ENCODE measurements around the gene PHACTR1. TPM values are rescaled to one million over a fixed set of nuclear protein-coding genes. Genes with fewer than 3 reads are reported as not detected.

The PHACTR1 gene
- total and polyA plus RNA-seq, 2 experiments from 2014 or later, result 0.65 to 3.2 TPM

- no peaks in the 10 kb centered on the region for H3K27me3 ChIP-seq (replicated peaks; ENCODE audit: insufficient read depth)
- TF ChIP-seq EZH2 (IDR thresholded peaks at IDR 0.05; ENCODE audit: insufficient read depth, poor library complexity, severe bottlenecking) (no peak), EZH2phosphoT487 (IDR thresholded peaks at IDR 0.05; ENCODE audit: insufficient read depth, low read depth) (no peak)
- in situ Hi-C loops (cut with MboI), result loop anchor here (25.0 kb wide), 1 partner anchor 208 kb away; no protein-coding TSS in a partner anchor
- no peaks in the 10 kb centered on the region for H4K20me1 ChIP-seq (ENCODE audit: insufficient read depth)
- H2AFZ ChIP-seq, result peak overlapping the region; percentile 99
- H3K9me2 ChIP-seq (ENCODE audit: insufficient read depth), result no peaks in the 10 kb centered on the region
- peaks cover 9% of the 10 kb centered on the region; the same call in 1 of the 2 replicates for H3K36me3 ChIP-seq (ENCODE audit: low read depth)
- H3K27ac ChIP-seq, result peak overlapping the region; percentile 83
- H3K79me2 ChIP-seq (ENCODE audit: insufficient read depth), result peaks cover 20% of the 10 kb centered on the region
- peaks cover 8% of the 10 kb centered on the region for H3K4me1 ChIP-seq (ENCODE audit: insufficient read depth)
- H3F3A ChIP-seq (ENCODE audit: insufficient read depth), result no peaks in the 10 kb centered on the region
- peak overlapping the region; percentile 92 for H3K4me3 ChIP-seq
- H3K4me2 ChIP-seq (ENCODE audit: unreplicated experiment), result peak overlapping the region; percentile 98
- 0% methylated on average over 2 of the region's 2 CpGs for WGBS, 2 experiments (ENCODE audit: low coverage in 1 of 2, low lambda C conversion rate in 2 of 2, missing lambda C conversion rate in 2 of 2)
- DNase-seq, result no peak
- peak overlapping the region; percentile 90 for H3K9ac ChIP-seq
- no peaks in the 10 kb centered on the region for H3K9me3 ChIP-seq (ENCODE audit: low read depth)
These were observed 612.3 kb downstream of the PHACTR1 start for GRCh38 chr6:13328875-13329183.

- 57 to 59% methylated on average over 13 of the region's 13 CpGs for WGBS, 2 experiments (ENCODE audit: low coverage in 1 of 2, low lambda C conversion rate in 2 of 2, missing lambda C conversion rate in 2 of 2)
- Histone ChIP-seq H3K9me2 (ENCODE audit: insufficient read depth) (no peaks in the 10 kb centered on the region), H3K4me1 (ENCODE audit: insufficient read depth) (peaks cover 8% of the 10 kb centered on the region), H4K20me1 (ENCODE audit: insufficient read depth) (no peaks in the 10 kb centered on the region), H3K9me3 (ENCODE audit: low read depth) (no peaks in the 10 kb centered on the region), H3K9ac (no peak overlapping the region), H3K4me2 (ENCODE audit: unreplicated experiment) (no peak overlapping the region), H3K4me3 (no peak overlapping the region), H3F3A (ENCODE audit: insufficient read depth) (no peaks in the 10 kb centered on the region), H3K27me3 (replicated peaks; ENCODE audit: insufficient read depth) (no peaks in the 10 kb centered on the region), H2AFZ (no peak overlapping the region), H3K79me2 (ENCODE audit: insufficient read depth) (peaks cover 11% of the 10 kb centered on the region), H3K36me3 (ENCODE audit: low read depth) (no peaks in the 10 kb centered on the region), H3K27ac (no peak overlapping the region)
- in situ Hi-C loops (cut with MboI), result loop anchor here (25.0 kb wide), 1 partner anchor 206 kb away; no protein-coding TSS in a partner anchor
- DNase-seq, result peak; percentile 49
- no peak for TF ChIP-seq EZH2phosphoT487 (IDR thresholded peaks at IDR 0.05; ENCODE audit: insufficient read depth, low read depth)
- TF ChIP-seq EZH2 (IDR thresholded peaks at IDR 0.05; ENCODE audit: insufficient read depth, poor library complexity, severe bottlenecking), result no peak
These were observed 615.2 kb downstream of the PHACTR1 start for GRCh38 chr6:13331516-13332348.

DNA sequence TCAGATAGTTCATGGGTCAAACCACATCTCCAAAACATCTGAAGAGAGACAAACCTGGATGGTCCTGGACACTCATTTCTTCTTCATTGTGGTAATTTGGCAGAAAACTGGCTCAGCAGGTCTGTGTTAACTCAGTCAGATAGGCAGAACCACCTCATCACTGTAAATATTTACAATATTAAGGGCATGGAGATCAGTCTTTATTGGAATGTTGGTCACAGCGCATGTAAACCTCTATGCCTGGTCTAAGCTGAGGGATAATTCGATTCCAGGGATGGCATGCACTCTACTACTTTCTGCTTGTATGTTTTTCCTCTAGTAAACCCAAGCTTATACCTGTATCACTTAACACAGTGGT, 615.8 kb downstream of the PHACTR1 start:
- in situ Hi-C loops (cut with MboI), result loop anchor here (25.0 kb wide), 1 partner anchor 205 kb away; no protein-coding TSS in a partner anchor
- Histone ChIP-seq H3K9ac (no peak overlapping the region), H2AFZ (no peak overlapping the region), H3K4me1 (ENCODE audit: insufficient read depth) (peaks cover 4% of the 10 kb centered on the region), H3K9me3 (ENCODE audit: low read depth) (no peaks in the 10 kb centered on the region), H3K27ac (no peak overlapping the region), H3K9me2 (ENCODE audit: insufficient read depth) (no peaks in the 10 kb centered on the region), H3K36me3 (ENCODE audit: low read depth) (no peaks in the 10 kb centered on the region), H3K79me2 (ENCODE audit: insufficient read depth) (peaks cover 5% of the 10 kb centered on the region), H3K4me3 (no peak overlapping the region), H3K4me2 (ENCODE audit: unreplicated experiment) (no peak overlapping the region), H3K27me3 (replicated peaks; ENCODE audit: insufficient read depth) (no peaks in the 10 kb centered on the region), H4K20me1 (ENCODE audit: insufficient read depth) (no peaks in the 10 kb centered on the region), H3F3A (ENCODE audit: insufficient read depth) (no peaks in the 10 kb centered on the region)
- no peak for TF ChIP-seq EZH2 (IDR thresholded peaks at IDR 0.05; ENCODE audit: insufficient read depth, poor library complexity, severe bottlenecking)
- 52 to 74% methylated on average over 2 of the region's 2 CpGs for WGBS, 2 experiments (ENCODE audit: low coverage in 1 of 2, low lambda C conversion rate in 2 of 2, missing lambda C conversion rate in 2 of 2)
- no peak for DNase-seq

- H3F3A ChIP-seq (ENCODE audit: insufficient read depth), result no peaks in the 10 kb centered on the region
- WGBS, 2 experiments (ENCODE audit: low coverage in 1 of 2, low lambda C conversion rate in 2 of 2, missing lambda C conversion rate in 2 of 2), result 55 to 69% methylated on average over 3 of the region's 3 CpGs
- H3K4me2 ChIP-seq (ENCODE audit: unreplicated experiment), result no peak overlapping the region
- no peak overlapping the region for H2AFZ ChIP-seq
- no peaks in the 10 kb centered on the region for H3K9me2 ChIP-seq (ENCODE audit: insufficient read depth)
- no peak overlapping the region for H3K4me3 ChIP-seq
- in situ Hi-C loops (cut with MboI), result loop anchor here (25.0 kb wide), 1 partner anchor 202 kb away; no protein-coding TSS in a partner anchor
- H3K36me3 ChIP-seq (ENCODE audit: low read depth), result no peaks in the 10 kb centered on the region
- H3K9me3 ChIP-seq (ENCODE audit: low read depth), result no peaks in the 10 kb centered on the region
- H3K79me2 ChIP-seq (ENCODE audit: insufficient read depth), result no peaks in the 10 kb centered on the region
- no peaks in the 10 kb centered on the region for H3K4me1 ChIP-seq (ENCODE audit: insufficient read depth)
- TF ChIP-seq EZH2 (IDR thresholded peaks at IDR 0.05; ENCODE audit: insufficient read depth, poor library complexity, severe bottlenecking), result no peak
- H4K20me1 ChIP-seq (ENCODE audit: insufficient read depth), result no peaks in the 10 kb centered on the region
- no peak overlapping the region for H3K9ac ChIP-seq
- H3K27me3 ChIP-seq (replicated peaks; ENCODE audit: insufficient read depth), result 0 out of 2 replicates have a peak, but pooled peaks cover 6% of the 10 kb centered on the region
- DNase-seq, result peak; percentile 8
- H3K27ac ChIP-seq, result no peak overlapping the region
These were observed 618.4 kb downstream of the PHACTR1 start for GRCh38 chr6:13334953-13335352.

Data from GM23248 (cell line).